Hypothalamus (tissue), 51 donors: ENCODE results near the gene BICRAL.
"Not testable (repeated sequence)": the region's sequence is repeated elsewhere in the genome, so short reads cannot be mapped to it uniquely, and the experiment has no call there.

Experiments
- DNase-seq, 51 donors: peaks; one replicate each; lab custom pipeline; 2025; lab: John Stamatoyannopoulos, UW

The BICRAL gene

GRCh38 chr6:42831237-42831636 lies 49.4 kb downstream of the BICRAL start:
- DNase-seq = no peak

GRCh38 chr6:42834056-42834455 lies 52.2 kb downstream of the BICRAL start:
- DNase-seq = no peak

GRCh38 chr6:42841844-42842584 lies 60.2 kb downstream of the BICRAL start:
- peak in 1 of 51 donors; percentile 54 for DNase-seq

GRCh38 chr6:42845327-42845694 lies 63.5 kb downstream of the BICRAL start:
- no peak for DNase-seq

- no peak for DNase-seq
Observed at GRCh38 chr6:42846505-42846904, 64.7 kb downstream of the BICRAL start.

- DNase-seq = no peak
Observed at GRCh38 chr6:42848700-42849099, 66.8 kb downstream of the BICRAL start.

- no peak for DNase-seq
Observed at GRCh38 chr6:42851599-42851998, 69.7 kb downstream of the BICRAL start.

GRCh38 chr6:42860036-42860435 lies 78.2 kb downstream of the BICRAL start:
- DNase-seq = no peak

- DNase-seq = no peak
Observed at GRCh38 chr6:42860481-42860880, 78.6 kb downstream of the BICRAL start.

- DNase-seq = peak in 1 of 51 donors; percentile 47
Observed at GRCh38 chr6:42864602-42865001, 82.8 kb downstream of the BICRAL start.

GRCh38 chr6:42870145-42870936 lies 88.5 kb downstream of the BICRAL start:
- no peak for DNase-seq

- no peak for DNase-seq
Observed at GRCh38 chr6:42871711-42872110, 89.9 kb downstream of the BICRAL start.

- no peak for DNase-seq
Observed at GRCh38 chr6:42873313-42873712, 91.5 kb downstream of the BICRAL start.

GRCh38 chr6:42877695-42878094 lies 95.8 kb downstream of the BICRAL start:
- no peak for DNase-seq

- DNase-seq = peak; percentile 65 to 98 (median 89)
Observed at GRCh38 chr6:42879372-42880239, 97.8 kb downstream of the BICRAL start, which contains the start of gene RPL7L1. RPL7L1 (plus strand) TSS chr6:42879616; CDS start chr6:42879911, 295 bp downstream.

- DNase-seq = not testable (repeated sequence)
Observed at GRCh38 chr6:42880240-42880817, 98.5 kb downstream of the BICRAL start.

GRCh38 chr6:42880871-42881270 lies 99.0 kb downstream of the BICRAL start:
- DNase-seq = not testable (repeated sequence)

GRCh38 chr6:42885702-42886101 lies 103.8 kb downstream of the BICRAL start:
- DNase-seq = no peak

GRCh38 chr6:42888201-42888600 lies 106.3 kb downstream of the BICRAL start:
- not testable (repeated sequence) for DNase-seq

GRCh38 chr6:42889815-42890214 lies 108.0 kb downstream of the BICRAL start:
- DNase-seq = no peak
